GM10266 (cell line): ENCODE results near the gene SLC45A1.

Experiments used
- DNase-seq: peaks from one replicate; pipeline ENCODE4 v3.0.0; 2012; ENCODE audit errors: extremely low spot score
- TF ChIP-seq, protein P1 (sequence below): IDR thresholded peaks from 2 replicates; pipeline ENCODE4 v1.5.1; 2012; ENCODE audit warnings: mild to moderate bottlenecking, low read depth; ENCODE audit not compliant: control insufficient read depth, insufficient read depth; ENCODE audit errors: missing control alignments

Gene SLC45A1

DNA sequence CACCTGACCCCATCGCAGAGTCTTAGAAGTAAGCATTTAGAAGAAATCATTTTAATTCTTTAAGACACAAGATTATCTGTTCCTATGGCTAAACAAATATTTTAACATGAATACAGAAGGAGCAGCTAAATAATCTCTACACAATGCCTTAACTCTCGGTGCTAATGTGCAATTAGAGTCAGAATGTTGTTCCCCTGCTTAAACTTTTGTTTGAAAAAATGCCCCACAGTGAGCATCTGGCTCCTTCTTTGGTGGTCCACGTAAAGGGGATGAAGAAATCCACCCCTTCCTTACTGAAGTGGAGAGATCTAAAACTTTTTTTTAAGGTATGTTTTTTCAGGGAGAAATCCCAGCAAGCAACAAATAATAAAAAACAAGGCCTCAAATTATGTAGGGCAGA, 55.2 kb downstream of the SLC45A1 start:
- TF ChIP-seq, protein P1, sequence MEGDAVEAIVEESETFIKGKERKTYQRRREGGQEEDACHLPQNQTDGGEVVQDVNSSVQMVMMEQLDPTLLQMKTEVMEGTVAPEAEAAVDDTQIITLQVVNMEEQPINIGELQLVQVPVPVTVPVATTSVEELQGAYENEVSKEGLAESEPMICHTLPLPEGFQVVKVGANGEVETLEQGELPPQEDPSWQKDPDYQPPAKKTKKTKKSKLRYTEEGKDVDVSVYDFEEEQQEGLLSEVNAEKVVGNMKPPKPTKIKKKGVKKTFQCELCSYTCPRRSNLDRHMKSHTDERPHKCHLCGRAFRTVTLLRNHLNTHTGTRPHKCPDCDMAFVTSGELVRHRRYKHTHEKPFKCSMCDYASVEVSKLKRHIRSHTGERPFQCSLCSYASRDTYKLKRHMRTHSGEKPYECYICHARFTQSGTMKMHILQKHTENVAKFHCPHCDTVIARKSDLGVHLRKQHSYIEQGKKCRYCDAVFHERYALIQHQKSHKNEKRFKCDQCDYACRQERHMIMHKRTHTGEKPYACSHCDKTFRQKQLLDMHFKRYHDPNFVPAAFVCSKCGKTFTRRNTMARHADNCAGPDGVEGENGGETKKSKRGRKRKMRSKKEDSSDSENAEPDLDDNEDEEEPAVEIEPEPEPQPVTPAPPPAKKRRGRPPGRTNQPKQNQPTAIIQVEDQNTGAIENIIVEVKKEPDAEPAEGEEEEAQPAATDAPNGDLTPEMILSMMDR = no peak
- DNase-seq = no peak

DNA sequence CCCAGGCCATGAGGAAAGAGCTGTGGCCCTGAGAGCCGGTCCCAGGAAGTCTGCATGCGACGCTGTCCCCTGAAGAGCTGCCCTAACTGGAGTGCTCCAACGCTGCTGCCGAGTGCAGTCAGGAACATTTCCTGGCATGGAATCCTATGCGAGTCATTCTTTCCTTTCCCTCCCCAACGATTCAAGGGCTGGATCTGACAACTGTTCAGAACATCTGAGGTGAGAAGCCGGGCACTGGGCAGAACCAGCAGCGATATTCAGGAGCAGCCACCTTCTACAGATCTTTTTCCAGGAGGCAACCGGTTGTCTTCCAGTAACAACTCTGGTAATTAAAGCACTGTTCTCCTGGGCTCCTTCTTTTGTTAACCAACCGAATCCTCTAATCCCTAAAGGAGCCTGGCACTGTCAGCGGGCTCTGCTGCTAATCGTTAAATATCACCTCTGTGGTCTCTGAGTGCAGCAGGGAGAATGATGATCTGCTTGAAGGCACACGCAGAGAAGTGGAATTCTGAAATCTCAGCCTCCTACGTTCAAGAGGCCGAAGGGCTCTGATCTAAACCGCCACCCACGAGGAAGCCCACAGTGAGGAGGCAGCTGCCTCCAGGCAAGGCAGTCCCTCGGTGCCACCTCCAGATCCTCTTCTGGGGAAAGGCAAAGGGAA, 55.8 kb downstream of the SLC45A1 start:
- TF ChIP-seq, protein P1 = no peak
- no peak for DNase-seq

DNA sequence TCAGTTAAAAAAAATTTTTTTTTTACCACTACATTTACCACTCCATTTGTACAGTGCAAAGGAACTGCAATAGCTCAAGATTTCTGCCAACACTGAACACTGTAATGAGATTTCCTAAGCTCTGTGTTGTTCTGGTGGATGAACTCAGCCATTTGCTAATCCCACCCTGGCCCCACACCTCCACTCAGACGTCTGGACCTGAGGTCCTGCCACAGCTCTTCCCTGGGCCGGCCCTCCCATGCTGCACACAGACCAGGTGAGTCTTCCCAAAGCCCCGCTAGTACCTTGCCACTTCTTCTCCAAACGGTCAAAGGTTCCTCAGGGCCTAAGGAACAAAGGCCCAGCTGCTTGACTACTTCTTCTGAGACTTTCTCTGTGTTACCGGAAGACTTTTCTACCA, 56.4 kb downstream of the SLC45A1 start:
- DNase-seq = no peak
- TF ChIP-seq, protein P1 = no peak

DNA sequence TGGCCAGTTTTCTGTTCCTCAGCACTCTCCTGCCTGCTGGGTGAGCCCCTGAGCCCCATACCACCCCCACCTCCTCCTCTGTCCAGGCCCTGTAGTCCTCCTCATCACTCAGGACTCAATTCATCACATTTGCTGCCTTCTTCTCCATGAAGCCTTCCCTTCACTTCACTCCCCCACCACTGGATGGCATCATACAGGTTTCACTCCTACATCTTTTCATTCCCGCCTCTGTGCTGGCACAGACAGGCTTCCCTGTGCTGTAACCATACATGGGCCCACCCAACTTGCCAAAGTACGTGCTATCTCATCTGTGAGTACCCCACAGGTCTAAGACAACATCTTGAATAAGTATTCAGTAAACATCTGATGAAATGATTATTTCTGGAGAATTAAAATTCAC, 56.9 kb downstream of the SLC45A1 start:
- DNase-seq = no peak
- TF ChIP-seq, protein P1 = peak; percentile 24

DNA sequence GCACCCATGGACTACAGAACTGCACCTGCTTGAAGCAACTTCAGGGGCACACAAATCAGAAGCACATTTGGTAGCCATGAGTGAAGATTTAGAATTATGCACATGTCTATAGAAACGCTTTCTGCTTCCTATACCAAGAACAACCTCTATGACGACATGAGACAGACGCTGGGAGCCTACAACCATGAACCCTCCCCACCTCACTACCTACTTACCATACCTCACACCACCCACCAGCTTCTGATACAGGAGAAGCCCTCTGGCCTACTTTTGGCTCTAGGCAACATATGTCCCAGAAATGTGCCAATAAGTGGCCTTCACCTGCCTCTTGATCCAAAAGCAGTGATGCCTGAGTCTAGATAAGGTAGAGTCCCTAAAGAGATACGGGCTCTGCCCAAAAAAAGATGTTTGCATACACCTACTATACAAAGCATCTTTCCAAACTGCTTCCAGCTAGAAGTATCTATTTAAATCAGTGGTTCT, 58.5 kb downstream of the SLC45A1 start:
- DNase-seq = no peak
- TF ChIP-seq, protein P1 = no peak

DNA sequence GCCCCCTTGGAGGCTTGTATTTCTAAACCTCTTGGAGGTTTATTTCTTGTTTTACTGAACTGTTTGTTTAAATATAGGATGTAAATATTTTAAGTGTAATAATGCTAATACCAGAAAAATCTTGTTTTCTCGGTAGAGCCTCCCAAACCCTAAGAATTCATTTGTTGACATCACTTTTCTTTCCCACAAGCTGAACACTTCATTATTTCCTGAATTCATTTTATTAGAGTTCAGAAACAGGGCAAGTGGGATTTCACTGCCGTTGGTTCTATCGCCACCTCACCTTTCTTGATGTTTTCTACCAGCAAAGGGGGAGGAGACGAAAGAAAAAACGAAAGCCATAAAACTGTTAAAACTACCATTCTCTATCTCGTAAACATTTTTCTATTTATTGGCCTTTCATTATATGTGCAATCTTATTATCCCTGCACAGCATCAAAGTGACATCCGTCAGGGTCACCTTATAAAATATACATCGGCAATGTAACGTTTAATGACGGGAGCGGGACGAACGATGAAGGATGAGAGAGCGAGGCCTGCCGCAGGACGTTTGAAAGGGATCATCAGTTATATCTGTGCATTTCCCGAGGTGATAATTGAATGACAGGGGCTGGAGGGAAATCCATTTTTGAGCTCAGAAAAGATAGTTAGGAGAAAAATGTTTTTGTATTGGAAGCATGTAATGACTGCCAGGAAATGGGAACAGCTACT, 59.5 kb downstream of the SLC45A1 start:
- no peak for DNase-seq
- TF ChIP-seq, protein P1 = no peak

DNA sequence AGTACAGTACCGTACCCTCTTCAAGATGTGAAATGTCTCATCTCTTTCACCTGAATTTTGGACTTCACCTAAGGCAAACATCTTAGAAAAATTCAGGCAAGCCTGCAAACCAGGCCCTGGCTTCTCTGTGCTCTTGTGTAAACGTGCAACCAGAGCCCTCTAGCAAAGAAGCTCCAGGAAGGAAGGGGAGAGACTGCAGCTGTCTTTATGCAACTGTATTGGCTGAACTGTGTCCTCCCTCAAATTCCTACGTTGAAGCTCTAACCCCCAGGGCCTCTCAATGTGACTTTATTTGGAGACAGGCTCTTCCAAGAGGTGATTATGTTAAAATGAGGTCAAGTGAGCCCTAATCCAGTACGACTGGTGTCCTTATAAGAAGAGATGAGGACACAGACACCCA, 60.3 kb downstream of the SLC45A1 start:
- DNase-seq = no peak

More for the DNA sequence above, 60.3 kb downstream of the SLC45A1 start:
- TF ChIP-seq, protein P1 = no peak
